Astrocyte (in vitro differentiated cells and primary cell): ENCODE measurements around the gene CDKN1A. TPM values are rescaled to one million over a fixed set of nuclear protein-coding genes. Genes with fewer than 3 reads are reported as not detected.

Source experiments
- DNase-seq: peaks from one replicate; pipeline ENCODE4 v3.0.0-alpha.2; 2010; ENCODE audit warnings: low read depth
- FAIRE-seq: peaks from 2 replicates; lab custom pipeline; 2011; peaks lifted over from hg19 to GRCh38; lab: Jason Lieb, UNC
- H2AFZ ChIP-seq: 2 replicates; pipeline ENCODE4 v1.6.0; 2012; ENCODE audit warnings: low read depth, low read length, inconsistent platforms
- H3K27ac ChIP-seq: 2 replicates; pipeline ENCODE4 v1.5.1; 2011; ENCODE audit warnings: low read depth, low read length, inconsistent platforms
- H3K27me3 ChIP-seq: 2 replicates; pipeline ENCODE4 v1.6.0; 2011; ENCODE audit warnings: low read length, inconsistent platforms; ENCODE audit not compliant: insufficient read depth
- H3K36me3 ChIP-seq: 2 replicates; pipeline ENCODE4 v1.5.1; 2011; ENCODE audit warnings: low read length, inconsistent platforms; ENCODE audit not compliant: insufficient read depth
- H3K4me1 ChIP-seq: 2 replicates; pipeline ENCODE4 v1.5.1; 2011; ENCODE audit warnings: low read length, inconsistent platforms; ENCODE audit not compliant: insufficient read depth
- H3K4me2 ChIP-seq: 2 replicates; pipeline ENCODE4 v1.6.0; 2012; ENCODE audit warnings: low read length, inconsistent platforms
- H3K4me3 ChIP-seq: 2 replicates; pipeline ENCODE4 v1.5.1; 2011; ENCODE audit warnings: low read depth, mild to moderate bottlenecking, low read length, inconsistent platforms; ENCODE audit not compliant: insufficient read depth
- H3K79me2 ChIP-seq: 2 replicates; pipeline ENCODE4 v1.6.0; 2012; ENCODE audit warnings: mild to moderate bottlenecking, low read length, inconsistent platforms; ENCODE audit not compliant: insufficient read depth
- H3K9ac ChIP-seq: 2 replicates; pipeline ENCODE4 v1.6.0; 2012; ENCODE audit warnings: mild to moderate bottlenecking, low read length, inconsistent platforms
- H3K9me3 ChIP-seq: 2 replicates; pipeline ENCODE4 v1.5.1; 2012; ENCODE audit warnings: low read depth, mild to moderate bottlenecking, low read length, inconsistent platforms; ENCODE audit not compliant: insufficient read depth
- H4K20me1 ChIP-seq: 2 replicates; pipeline ENCODE4 v1.6.0; 2012; ENCODE audit warnings: low read length, inconsistent platforms; ENCODE audit not compliant: insufficient read depth
- H3K27ac Mint-ChIP-seq: one replicate; pipeline ENCODE4 v1.8.0; 2021; ENCODE audit warnings: mild to moderate bottlenecking, mixed read lengths; ENCODE audit not compliant: unreplicated experiment
- H3K27me3 Mint-ChIP-seq: one replicate; pipeline ENCODE4 v1.8.0; 2021; ENCODE audit warnings: low read depth, mixed read lengths; ENCODE audit not compliant: unreplicated experiment
- H3K36me3 Mint-ChIP-seq: one replicate; pipeline ENCODE4 v1.8.0; 2021; ENCODE audit warnings: low read depth, mixed read lengths; ENCODE audit not compliant: unreplicated experiment
- H3K4me1 Mint-ChIP-seq: one replicate; pipeline ENCODE4 v1.8.0; 2021; ENCODE audit warnings: low read depth, mixed read lengths; ENCODE audit not compliant: unreplicated experiment
- H3K4me3 Mint-ChIP-seq: one replicate; pipeline ENCODE4 v1.8.0; 2021; ENCODE audit warnings: mild to moderate bottlenecking, moderate library complexity, mixed read lengths; ENCODE audit not compliant: unreplicated experiment
- H3K9me3 Mint-ChIP-seq: one replicate; pipeline ENCODE4 v1.8.0; 2021; ENCODE audit warnings: mild to moderate bottlenecking, mixed read lengths; ENCODE audit not compliant: unreplicated experiment
- CTCF ChIP-seq: IDR thresholded peaks from 2 replicates; pipeline ENCODE4 v1.5.1; 2011; ENCODE audit warnings: low read depth, mild to moderate bottlenecking, inconsistent platforms, low read length, moderate library complexity; ENCODE audit not compliant: insufficient read depth
- EZH2 ChIP-seq: IDR thresholded peaks from 2 replicates; pipeline ENCODE4 v1.6.1; 2012; ENCODE audit warnings: mild to moderate bottlenecking, low read length, inconsistent platforms; ENCODE audit not compliant: insufficient read depth
- total RNA-seq: library from RNA; stranded (reverse); gene quantifications from 2 replicates; pipeline ENCODE4 v1.2.1, GENCODE V29; 2021

Gene CDKN1A
- total RNA-seq, 1 donor from 2014 or later, result 1,014 TPM

DNA sequence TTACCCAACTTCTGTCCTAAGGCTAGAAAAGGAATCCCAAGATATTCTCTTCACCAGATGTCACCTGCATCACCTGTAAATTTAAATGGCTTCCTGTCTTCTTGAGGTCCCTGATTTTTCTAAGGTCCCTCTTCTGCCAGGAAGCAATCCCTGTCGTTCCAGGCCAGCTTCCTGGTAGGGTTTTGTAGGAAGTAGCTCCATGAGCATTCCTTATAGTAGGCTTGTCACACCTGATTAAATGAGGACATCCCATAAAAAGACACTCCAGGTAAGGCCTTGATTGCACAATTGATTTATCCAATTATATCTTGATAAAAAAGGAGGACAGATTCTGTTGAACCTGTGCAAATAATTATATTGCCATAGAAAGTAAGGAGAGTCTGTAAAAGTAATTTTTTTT, 27.8 kb downstream of the CDKN1A start:
- Histone ChIP-seq H3K27me3 (no peaks in the 10 kb centered on the region), H3K9me3 (no peaks in the 10 kb centered on the region), H3K4me3 (no peak overlapping the region), H3K27ac (no peak overlapping the region), H3K4me1 (no peaks in the 10 kb centered on the region), H2AFZ (no peak overlapping the region), H4K20me1 (no peaks in the 10 kb centered on the region), H3K4me2 (no peak overlapping the region), H3K36me3 (no peaks in the 10 kb centered on the region), H3K9ac (no peak overlapping the region), H3K79me2 (no peaks in the 10 kb centered on the region)
- Mint-ChIP-seq H3K4me1 (peaks cover 2% of the 10 kb centered on the region), H3K9me3 (peaks cover 3% of the 10 kb centered on the region), H3K27me3 (peaks cover 23% of the 10 kb centered on the region), H3K27ac (no peak overlapping the region), H3K36me3 (peaks cover 4% of the 10 kb centered on the region), H3K4me3 (no peak overlapping the region)
- no peak for FAIRE-seq
- no peak for DNase-seq
- TF ChIP-seq CTCF, result no peak
- no peak for TF ChIP-seq EZH2

- no peak for TF ChIP-seq CTCF
- no peak for TF ChIP-seq EZH2
- Mint-ChIP-seq H3K4me3 (no peak overlapping the region), H3K36me3 (peaks cover 2% of the 10 kb centered on the region), H3K9me3 (peaks cover 2% of the 10 kb centered on the region), H3K27me3 (peaks cover 32% of the 10 kb centered on the region), H3K27ac (no peak overlapping the region), H3K4me1 (no peaks in the 10 kb centered on the region)
- FAIRE-seq (no peak), DNase-seq (no peak)
- Histone ChIP-seq H3K27me3 (no peaks in the 10 kb centered on the region), H4K20me1 (no peaks in the 10 kb centered on the region), H2AFZ (no peak overlapping the region), H3K9me3 (no peaks in the 10 kb centered on the region), H3K4me1 (no peaks in the 10 kb centered on the region), H3K27ac (no peak overlapping the region), H3K4me2 (no peak overlapping the region), H3K36me3 (no peaks in the 10 kb centered on the region), H3K9ac (no peak overlapping the region), H3K79me2 (no peaks in the 10 kb centered on the region), H3K4me3 (no peak overlapping the region)
Observed at GRCh38 chr6:36712816-36713215, 34.3 kb downstream of the CDKN1A start.

DNA sequence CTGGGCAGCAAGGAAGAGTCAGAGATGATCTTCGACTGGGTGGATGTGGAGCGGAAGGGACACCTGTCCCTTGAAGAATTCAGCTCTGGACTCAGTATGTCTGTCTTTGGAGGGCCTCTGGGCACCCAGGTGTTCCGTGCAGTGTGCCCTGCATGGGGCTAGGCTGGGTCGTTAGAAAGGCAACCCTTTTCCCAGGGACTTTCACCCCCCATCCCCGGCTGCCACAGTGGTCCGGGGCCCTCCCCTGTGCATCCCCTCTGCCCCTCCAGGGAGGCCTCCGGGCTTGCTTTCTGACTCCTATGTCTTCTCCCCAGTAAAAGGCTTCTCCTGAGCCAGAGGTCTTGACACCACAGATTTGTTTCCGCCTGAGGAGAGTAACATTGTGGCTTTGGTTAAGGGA, 35.3 kb downstream of the CDKN1A start:
- Mint-ChIP-seq H3K27ac (no peak overlapping the region), H3K27me3 (peaks cover 39% of the 10 kb centered on the region), H3K36me3 (peaks cover 2% of the 10 kb centered on the region), H3K4me3 (no peak overlapping the region), H3K4me1 (no peaks in the 10 kb centered on the region), H3K9me3 (peaks cover 2% of the 10 kb centered on the region)
- H3K9me3 ChIP-seq, result no peaks in the 10 kb centered on the region
- no peaks in the 10 kb centered on the region for H3K79me2 ChIP-seq
- no peaks in the 10 kb centered on the region for H3K27me3 ChIP-seq
- no peak overlapping the region for H3K4me2 ChIP-seq
- no peaks in the 10 kb centered on the region for H3K36me3 ChIP-seq
- TF ChIP-seq EZH2, result no peak
- TF ChIP-seq CTCF, result no peak
- no peaks in the 10 kb centered on the region for H3K4me1 ChIP-seq
- FAIRE-seq (no peak), DNase-seq (no peak)
- H4K20me1 ChIP-seq, result no peaks in the 10 kb centered on the region
- no peak overlapping the region for H3K9ac ChIP-seq
- H3K27ac ChIP-seq, result no peak overlapping the region
- H3K4me3 ChIP-seq, result no peak overlapping the region
- H2AFZ ChIP-seq, result no peak overlapping the region
